GM21786 (cell line): Measurements from ENCODE around the gene ZDHHC12.
A peak's percentile ranks its signal among the peaks of the same experiment; 100 is the strongest.
"Not testable (repeated sequence)": the region's sequence is repeated elsewhere in the genome, so short reads cannot be mapped to it uniquely, and the experiment has no call there.

Source experiments
- ATAC-seq: cut with Tn5 transposase; IDR thresholded peaks from one replicate; pipeline ENCODE4 v1.9.1; 2021; ENCODE audit not compliant: unreplicated experiment

ZDHHC12 gene

DNA sequence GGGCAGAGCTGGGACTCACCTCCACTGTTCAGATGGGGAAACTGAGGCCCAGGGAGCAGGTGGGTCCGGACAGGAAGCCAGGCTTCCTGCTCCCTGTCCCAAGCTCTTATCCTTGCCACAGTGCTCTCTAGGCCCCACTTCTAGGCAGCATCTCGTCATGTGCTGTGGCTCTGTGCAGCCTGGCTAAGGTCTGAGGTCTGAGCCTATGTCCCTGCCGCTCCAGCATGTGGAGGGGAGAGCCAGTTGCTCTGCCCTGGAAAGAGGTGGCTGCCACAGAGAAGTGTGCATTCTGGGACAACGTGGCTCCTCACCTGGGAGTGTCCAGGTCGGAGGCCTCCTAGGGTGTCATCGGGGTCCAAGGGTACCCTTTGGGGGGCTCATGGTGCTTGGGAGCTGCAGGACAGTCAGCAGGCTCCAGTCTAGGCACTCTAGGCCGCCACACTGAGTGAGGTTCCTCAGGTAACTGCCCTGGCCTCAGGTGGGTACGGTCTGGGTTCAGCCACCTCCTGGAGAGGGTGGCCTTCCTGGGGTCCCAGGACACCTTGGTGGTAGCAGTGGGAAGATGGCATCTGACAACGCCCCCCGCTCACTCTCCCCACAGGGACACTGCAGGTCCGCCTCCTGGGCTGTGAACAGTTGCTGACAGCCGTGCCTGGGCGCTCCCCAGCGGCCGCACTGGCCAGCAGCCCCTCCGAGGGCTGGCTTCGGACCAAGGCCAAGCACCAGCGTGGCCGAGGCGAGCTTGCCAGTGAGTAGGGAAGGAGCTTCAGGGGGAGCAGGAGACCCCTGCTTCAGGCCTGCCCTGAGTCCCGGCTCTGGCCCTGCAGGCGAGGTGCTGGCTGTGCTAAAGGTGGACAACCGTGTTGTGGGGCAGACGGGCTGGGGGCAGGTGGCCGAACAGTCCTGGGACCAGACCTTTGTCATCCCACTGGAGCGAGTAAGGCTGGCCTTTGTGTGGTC is 11.2 kb downstream of the ZDHHC12 start:
- no peak for ATAC-seq

DNA sequence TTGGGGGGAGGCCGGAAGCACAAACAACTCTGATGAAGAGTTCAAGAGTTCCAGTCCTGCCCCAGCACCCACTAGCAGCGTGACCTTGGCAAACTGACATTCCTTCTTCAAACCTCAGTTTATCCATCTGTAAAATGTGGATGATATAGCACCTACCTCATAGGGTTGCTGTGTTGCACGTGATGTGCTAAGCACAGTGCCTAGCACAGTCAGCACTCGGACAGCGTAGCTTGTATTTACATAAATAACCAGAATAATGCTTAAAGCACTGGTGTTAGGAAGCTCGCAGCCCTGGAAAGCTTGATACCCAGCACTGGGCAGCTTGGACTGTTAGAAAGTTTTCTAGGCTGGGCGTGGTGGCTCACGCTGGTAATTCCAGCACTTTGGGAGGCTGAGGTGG is 16.5 kb downstream of the ZDHHC12 start:
- no peak for ATAC-seq

DNA sequence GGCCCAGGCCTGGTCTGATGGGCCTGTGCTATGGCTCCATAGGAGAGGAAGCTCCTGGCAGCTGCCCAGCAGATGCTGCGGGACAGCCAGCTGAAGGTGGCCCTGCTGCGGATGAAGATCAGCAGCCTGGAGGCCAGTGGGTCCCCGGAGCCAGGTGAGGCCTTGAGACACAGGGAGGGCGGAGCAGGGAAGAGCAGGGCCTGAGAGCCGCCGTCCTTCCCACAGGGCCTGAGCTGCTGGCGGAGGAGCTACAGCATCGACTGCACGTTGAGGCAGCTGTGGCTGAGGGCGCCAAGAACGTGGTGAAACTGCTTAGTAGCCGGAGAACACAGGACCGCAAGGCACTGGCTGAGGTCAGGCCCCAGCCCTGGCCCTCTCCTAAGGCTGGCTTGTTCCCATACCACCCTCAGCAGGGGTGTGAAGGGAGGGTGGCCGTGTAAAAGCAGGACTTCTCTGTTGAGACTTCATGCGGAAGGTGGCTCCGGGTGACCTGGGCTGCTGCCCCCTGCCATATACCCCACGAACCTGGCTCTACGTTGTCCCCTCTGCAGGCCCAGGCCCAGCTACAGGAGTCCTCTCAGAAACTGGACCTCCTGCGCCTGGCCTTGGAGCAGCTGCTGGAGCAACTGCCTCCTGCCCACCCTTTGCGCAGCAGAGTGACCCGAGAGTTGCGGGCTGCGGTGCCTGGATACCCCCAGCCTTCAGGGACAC is 17.1 kb downstream of the ZDHHC12 start:
- ATAC-seq = no peak

DNA sequence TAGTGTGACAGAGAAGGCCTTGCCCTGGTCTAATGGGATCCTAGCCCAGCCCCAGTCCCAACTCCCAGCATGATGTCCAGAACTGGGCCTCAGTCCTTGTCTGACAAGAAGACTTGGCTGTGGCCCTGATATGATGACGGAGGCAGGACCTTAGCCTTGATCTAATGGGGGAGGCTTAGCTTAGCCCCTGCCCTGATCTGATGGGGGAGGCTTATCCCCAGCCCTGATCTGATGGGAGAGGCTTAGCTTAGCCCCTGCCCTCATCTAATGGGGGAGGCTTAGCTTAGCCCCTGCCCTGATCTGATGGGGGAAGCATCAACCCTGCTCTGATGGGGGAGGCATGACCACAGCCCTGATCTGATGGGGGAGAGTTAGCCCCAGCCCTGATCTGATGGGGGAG is 17.9 kb downstream of the ZDHHC12 start:
- no peak for ATAC-seq

GRCh38 chr9:128705051-128705965 is 18.6 kb downstream of the ZDHHC12 start:
- no peak for ATAC-seq

DNA sequence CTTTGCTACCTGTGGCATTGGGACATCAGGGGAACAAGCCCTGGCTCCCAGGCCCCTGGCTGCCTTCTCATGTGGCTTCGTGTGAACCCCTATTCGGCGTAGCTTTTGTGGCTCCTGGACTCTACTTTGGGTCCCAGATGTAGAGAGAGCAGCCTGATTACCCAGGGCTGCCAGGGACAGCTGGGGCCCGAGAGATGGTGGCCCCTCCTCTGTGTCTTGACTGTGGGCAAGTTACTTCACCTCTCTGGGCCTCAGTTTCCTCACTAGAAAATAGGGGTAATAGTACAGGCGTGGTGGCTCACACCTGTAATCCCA is 19.6 kb downstream of the ZDHHC12 start:
- ATAC-seq = no peak

GRCh38 chr9:128703616-128704355 is 20.1 kb downstream of the ZDHHC12 start:
- ATAC-seq = no peak

- peak; percentile 22 for ATAC-seq
These were observed 20.8 kb downstream of the ZDHHC12 start for GRCh38 chr9:128702949-128703615.

DNA sequence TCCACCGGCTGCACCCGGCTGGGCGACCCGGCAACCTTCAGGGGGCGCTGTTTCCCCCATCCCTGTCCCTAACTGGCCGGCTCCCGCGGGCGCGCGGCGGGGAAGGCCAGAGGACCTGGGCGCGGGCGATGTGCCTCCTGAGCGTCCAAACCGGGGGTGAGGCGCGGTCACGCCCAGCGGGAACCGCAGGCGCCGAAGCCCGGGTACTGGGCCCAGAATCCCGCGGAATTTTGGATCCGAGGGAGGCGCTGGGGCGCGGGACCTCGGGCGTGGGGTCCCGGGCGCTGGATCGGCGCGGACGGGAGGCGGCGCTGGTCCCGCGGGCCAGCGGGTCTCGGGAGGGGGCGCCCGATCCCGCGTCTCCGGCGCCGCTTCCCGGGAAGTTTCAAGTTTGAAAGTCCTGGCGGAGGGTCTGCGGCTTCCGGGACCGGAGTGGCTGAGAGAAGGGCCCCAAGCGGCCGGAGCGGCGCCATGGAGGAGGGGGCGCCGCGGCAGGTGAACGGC is 21.4 kb downstream of the ZDHHC12 start, which contains the start of gene PKN3:
PKN3 (plus strand) TSS at position 59 of the 504 bp plus-strand sequence; CDS start at position 472, 413 bp downstream.
- ATAC-seq = peak; percentile 76

DNA sequence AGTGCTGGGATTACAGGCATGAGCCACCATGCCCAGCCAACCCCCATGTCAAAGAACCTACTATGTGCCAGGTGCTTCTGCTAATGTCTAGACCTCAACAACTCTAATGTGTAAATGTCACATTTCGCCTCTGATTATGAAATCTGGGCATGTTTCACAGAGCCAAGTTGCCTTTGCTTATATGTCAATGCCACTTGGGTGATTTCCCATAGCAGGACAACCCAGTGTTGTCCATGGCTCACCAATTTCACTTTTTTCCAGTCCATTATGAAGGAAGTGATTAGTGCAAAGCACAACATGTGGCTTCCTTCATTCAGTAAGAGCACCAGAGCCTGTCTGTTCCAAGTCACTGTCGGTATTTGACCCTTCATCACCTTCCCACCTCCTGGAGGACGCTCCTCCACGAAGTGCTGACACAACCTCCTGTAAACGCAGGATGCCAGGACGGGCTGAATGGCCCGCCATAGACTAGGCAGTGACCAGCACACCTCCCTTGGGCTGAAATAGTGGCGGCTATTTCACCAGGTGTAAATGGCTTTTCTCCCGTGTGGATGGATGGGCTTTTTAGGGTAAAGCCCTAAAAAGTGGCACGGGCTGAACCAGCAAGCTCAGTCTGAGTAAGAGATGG is 22.6 kb downstream of the ZDHHC12 start:
- no peak for ATAC-seq

GRCh38 chr9:128699096-128699795 is 24.7 kb downstream of the ZDHHC12 start:
- not testable (repeated sequence) for ATAC-seq

- no peak for ATAC-seq
These were observed 26.8 kb downstream of the ZDHHC12 start for GRCh38 chr9:128696923-128697707.

DNA sequence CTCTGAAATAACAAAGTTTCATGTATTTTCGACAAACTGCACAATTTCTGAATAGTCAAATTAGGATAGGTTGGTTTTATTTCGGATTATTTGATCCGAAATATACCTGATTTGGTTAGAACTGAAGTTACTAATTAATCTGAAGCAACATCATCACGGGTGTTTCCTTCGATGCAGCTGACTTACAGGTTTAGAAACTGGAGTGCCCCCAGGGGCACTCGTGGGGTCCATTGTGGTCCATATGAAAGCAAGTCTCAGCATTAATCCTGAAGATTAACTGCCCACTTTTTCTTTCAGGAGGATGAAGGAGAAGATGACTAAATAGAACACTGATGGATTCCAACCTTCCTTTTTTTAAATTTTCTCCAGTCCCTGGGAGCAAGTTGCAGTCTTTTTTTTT is 29.6 kb downstream of the ZDHHC12 start:
- no peak for ATAC-seq

DNA sequence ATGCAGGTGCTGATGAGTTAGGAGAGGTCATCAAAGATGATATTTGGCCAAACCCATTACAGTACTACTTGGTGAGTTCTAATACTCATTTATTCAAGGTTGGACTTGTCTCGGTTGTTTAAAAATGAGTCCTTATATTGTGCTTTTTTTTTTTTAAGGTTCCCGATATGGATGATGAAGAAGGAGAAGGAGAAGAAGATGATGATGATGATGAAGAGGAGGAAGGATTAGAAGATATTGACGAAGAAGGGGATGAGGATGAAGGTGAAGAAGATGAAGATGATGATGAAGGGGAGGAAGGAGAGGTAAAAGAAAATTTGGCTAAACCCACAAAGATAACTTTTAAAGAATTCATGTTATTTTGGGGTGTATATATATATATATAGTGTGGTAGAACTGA is 30.2 kb downstream of the ZDHHC12 start:
- ATAC-seq = not testable (repeated sequence)

GRCh38 chr9:128690684-128691034 is 33.3 kb downstream of the ZDHHC12 start:
- no peak for ATAC-seq

- no peak for ATAC-seq
These were observed 33.9 kb downstream of the ZDHHC12 start for GRCh38 chr9:128689820-128690683.

DNA sequence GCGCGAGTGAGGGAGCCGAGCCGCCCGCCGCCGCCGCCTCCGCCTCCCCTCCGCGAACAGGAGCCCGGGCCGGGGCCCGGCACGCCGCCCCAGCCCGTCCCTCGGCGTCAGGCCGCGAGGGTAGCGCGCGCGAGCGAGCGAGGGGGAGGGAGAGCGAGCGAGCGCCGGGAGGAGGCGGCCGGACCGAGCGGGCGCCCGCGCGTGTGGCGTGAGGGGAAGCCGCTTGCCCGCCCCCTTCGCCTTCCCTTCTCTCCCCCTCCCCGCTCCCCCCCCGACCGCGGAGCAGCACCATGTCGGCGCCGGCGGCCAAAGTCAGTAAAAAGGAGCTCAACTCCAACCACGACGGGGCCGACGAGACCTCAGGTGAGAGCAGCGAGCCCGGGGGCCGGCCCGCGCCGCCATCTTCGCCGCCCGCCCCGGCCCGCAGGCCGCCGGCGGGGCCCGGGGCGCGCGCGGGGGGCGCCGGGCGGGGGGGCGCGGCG is 34.6 kb downstream of the ZDHHC12 start:
- no peak for ATAC-seq
